MV-4-11 (cell line): Measurements from ENCODE around the gene MLLT3.

Experiments
- DNase-seq: peaks from one replicate; lab custom pipeline; 2025; lab: John Stamatoyannopoulos, UW

Gene MLLT3

DNA sequence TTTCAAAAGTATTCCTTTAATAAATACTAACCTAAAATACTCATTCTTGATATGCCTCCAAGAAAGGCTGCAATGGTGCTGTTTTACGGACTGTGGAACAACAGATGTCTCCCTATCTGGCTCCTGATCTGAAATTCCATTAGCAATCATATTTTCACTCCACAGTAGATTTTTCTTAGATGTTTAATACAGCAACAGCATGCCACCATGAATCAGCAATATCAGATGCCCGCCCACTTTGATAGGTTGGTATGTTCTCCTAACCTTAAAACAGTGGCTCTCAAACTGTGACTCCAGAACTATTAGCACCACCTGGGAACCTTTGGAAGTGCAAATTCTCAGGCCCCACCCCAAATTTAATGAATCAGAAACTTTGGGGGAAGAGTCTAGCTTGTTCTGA, 110.2 kb downstream of the MLLT3 start:
- DNase-seq, result no peak

GRCh38 chr9:20511686-20512085, 110.6 kb downstream of the MLLT3 start:
- DNase-seq, result no peak

DNA sequence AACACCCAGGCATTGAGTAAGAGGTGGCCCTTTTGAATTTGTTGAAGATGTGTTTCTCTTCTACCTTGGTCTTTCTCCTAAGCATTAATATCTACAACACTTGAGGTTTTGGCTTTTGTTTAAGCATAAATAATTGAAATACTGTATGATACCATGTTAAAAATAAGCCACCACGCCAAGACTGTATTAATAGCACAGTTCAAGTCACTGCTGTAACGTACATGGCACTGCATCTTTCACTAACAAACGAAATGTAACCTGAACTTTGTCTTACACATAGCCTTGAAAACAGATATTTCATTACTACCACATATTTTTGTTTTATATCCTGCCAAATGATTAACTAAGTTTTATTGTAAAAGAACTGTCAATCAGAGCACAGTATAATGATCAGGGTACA, 112.8 kb downstream of the MLLT3 start:
- DNase-seq, result no peak

DNA sequence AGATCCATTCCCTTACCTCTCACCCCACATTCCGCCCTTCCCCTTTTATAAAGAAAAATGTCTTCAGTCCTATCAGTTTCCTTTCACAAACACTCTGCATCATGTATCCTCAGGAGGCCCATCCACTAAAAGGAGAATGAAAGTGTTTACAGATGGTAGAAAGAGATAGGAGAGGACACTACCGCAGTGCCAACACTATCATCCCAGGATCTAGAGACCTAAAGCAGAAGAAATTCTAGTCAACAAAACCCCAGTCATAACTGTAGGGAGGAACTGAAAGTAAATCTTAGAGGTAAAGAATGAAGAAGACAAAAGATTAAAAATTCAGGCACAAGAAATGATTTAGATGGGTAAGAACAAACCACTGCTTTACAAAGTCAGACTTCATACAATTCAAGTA, 114.1 kb downstream of the MLLT3 start:
- peak; percentile 5 for DNase-seq

DNA sequence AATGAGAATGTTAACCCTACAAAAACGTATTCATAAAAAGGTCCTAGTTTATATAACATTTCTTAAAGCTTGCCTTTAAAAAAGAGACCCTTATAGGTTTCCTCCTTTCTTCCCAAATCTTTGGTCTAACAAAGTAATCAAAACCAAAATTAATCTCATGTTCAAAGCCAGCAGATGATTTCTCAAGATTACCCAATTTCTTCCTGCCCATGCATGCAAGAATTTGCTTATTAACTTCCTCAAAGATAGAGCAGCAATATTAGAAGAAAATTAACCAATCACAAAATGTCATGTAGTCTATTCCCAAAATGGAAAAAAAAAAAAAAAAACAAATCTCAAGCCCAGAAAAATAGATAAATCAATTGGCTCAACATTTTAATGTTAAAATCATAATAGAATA, 114.9 kb downstream of the MLLT3 start:
- no peak for DNase-seq

DNA sequence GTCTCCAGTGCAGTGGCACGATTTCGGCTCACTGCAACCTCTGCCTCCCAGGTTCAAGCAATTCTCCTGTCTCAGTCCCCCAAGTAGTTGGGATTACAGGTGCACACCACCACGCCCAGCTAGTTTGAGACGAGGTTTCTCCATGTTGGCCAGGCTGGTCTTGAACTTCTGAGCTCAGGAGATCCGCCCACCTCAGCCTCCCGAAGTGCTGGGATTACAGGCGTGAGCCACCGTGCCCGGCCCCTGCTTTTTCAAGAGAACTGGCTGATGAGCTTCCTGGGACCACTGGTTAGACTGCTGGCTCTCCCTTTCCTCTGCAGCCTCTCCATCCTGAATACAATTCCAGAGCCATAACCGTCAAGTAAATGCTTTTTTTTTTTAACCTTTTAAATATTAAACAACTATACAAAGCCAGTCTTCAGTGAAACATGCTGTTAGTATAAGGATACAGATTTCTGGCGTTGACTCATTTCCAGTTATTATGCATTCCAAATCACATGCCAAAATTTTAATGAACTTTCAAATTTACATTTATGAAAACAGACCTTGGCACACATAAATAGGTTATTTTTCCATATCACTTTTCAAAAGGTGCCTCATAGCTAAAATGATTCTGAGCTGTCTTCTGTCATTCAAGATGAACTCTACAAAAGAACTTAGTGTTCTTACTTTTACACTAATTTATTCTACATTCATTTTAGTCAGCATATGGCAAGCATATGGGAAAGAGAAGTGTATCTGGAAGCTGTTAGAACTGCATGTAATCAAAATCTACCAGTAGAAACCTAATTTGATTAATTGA, 116.0 kb downstream of the MLLT3 start:
- no peak for DNase-seq

- no peak for DNase-seq
These were observed 116.7 kb downstream of the MLLT3 start for GRCh38 chr9:20505574-20505973.

- DNase-seq, result no peak
These were observed 117.4 kb downstream of the MLLT3 start for GRCh38 chr9:20504930-20505329.

DNA sequence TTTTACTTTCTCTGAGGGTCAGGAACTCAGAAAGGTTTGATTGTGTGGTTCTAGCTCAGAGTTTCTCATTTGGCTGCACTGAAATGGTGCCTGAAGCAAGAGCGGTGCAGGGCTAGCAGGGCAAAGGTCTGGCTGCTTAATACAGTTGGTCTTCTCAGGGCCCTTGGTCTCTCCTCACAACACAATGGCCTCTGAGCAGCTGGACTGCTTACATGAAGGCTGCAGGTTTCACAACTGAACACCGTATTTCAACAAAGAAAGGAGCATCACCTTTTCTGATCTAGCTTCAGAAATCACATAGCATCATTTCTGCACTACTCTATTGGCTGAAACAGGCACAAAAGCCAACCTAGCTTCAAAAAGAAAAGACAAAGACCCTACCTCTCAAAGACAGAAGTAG, 122.2 kb downstream of the MLLT3 start:
- DNase-seq, result no peak

DNA sequence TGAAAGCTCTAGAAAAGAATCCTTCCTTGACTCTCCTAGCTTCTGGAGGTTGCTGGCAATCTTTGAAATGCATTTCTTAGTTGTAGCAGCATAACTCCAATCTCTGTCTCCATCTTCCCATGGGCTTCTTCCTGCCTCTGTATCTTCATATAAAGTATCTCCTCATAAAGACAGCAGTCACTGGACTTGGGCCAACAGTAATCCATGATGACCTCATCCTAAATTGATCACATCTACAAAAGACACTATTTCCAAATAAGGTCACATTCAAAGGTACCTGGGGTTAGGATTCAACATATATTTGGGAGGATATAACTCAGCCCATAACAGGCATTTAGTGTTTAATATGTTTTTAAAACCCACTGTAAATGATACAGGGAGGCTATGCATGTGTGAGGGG, 123.3 kb downstream of the MLLT3 start:
- DNase-seq, result no peak

DNA sequence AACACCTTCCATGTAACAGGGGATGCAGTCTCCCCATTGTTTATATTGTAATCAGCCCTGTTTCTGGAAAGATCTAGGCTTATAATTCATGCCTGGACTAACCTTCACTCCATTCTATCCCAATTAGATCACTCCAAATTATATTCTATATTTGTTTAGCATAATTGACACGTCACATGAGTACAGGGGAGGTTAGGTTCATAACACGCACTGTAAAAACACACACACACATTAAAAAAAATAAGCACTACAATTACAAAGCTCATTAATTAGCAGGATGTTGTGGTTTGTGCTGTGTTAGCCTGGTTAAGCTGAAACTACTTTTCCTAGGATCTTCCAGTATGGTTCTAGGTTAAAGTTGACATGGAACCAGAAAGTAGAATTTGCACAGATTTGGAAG, 126.0 kb downstream of the MLLT3 start:
- no peak for DNase-seq

DNA sequence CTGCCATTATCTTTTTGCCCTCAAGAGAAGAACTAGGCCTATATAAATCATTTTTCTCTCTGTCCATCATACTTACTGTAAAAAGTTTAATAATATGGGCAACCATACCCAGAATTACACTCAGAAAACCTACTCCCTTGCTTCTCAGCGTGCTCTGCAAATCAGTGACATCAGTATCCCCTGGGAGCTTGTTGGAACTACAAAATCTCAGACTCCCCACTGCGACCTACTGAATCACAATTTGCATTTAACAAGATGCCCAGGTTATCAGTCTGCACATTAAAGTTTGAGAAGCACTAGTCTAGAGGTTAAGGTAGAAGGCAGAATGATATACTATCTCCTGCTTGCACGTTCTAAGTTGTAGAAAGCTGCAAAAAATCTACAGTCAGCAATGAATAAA, 127.2 kb downstream of the MLLT3 start:
- DNase-seq, result no peak

DNA sequence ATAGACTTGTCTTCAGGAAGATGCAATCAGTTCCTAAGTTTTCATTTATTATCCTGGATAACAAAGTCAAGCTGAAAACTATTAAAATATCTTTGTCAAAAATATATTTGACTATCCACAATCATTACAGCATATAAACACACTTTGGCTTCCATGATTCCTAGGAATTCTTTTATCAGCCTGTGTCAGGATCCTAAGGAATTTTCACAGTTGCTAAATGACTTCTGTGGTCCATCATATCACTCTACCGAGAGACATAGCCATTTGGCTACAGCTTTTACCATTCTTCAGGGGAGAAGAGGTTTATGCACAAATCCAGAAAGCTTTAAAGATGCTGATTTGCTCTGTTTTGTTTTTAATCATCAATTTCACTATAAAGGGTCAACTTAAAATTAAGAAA, 128.3 kb downstream of the MLLT3 start:
- no peak for DNase-seq

DNA sequence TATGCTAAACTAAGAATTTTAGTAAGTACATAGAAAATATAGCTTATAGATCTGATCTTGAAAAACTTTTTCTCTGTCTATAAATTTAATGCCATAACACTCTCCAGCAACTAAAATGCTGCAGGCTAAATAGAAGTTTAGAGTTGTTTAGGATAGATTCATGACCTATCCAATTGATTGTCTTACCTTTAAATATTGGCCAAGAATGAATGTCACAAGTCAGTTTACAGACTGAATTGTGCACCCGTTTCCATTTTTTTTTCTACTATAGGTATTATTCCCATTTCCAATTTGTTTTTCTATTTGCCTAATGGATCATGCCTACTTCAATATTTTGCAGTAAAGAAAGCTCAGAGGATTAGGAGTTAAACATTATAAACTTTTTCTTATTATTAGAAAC, 129.5 kb downstream of the MLLT3 start:
- DNase-seq, result no peak

DNA sequence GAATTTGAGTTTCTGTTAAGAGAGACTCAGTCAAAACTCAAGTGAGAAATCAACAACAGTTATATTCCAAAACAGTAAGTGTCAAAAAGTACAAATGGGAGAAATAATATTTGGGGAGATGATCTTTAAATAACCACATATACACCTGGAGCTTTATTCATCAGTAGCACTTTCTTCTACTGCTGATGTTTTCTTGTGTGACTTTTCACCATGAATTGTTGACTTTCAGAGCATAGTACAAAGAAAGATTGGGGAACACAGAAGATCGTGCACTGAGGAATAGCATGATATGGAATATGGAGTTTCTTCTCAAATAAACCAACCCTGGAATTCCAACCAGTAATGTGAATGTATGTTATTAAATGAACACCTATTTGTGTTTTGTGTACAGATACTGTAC, 130.7 kb downstream of the MLLT3 start:
- DNase-seq, result no peak

GRCh38 chr9:20490246-20490834, 132.0 kb downstream of the MLLT3 start:
- DNase-seq, result no peak

DNA sequence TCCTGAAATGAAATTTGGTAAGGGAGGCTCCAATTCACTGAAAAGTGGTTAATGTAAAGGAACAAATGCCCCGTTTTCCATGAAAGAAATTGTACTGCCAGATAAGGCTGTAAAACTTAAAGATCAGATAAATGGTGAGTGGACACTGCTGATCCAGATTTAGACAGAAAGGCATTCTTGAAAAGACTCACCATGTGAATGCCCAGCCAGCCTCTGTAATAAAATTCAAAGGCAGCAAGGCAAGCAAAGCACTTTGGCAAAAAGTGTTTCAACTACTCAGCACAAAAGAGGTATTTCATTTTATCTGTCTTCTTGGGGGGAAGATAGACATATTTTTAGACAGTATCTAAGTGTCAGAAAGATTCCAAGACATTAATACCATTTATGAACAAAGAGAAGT, 133.6 kb downstream of the MLLT3 start:
- no peak for DNase-seq

DNA sequence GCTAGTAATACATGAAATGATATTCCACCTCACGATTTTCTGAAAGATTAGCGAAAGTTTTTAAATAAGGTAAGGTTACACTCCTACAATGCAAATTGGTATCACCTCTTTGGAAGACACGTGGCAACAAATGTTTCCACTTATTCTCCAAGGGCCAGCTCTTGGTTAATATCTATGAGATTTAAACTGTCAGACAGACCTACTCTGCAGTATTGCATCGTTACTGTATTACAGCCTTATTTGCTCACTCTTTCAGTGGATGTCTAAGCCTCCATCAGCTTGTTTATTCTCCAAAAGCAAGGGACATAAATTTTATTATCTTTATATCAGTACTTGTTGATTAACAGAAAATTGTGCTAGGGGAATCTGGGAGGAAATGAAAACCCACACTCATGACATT, 135.7 kb downstream of the MLLT3 start:
- DNase-seq, result no peak

DNA sequence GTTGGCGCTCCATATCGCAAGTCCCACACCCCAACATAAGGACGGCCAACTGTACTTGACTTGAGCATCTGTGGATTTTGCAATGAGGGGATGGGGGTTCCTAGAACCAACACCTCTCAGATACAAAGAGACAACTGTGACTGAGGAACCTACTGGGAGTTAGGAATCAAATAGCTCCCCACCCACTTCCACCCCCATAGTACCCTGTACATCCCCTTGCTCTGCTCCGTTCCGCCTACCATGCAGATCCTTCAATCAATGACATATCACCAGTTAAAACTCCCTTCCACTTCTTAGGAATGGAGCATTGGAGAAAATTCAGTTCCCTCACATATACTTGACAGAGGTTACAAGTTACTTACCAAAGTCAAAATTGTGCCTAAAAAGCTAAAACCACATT, 140.9 kb downstream of the MLLT3 start:
- no peak for DNase-seq

- DNase-seq, result no peak
These were observed 142.1 kb downstream of the MLLT3 start for GRCh38 chr9:20480249-20480648.

DNA sequence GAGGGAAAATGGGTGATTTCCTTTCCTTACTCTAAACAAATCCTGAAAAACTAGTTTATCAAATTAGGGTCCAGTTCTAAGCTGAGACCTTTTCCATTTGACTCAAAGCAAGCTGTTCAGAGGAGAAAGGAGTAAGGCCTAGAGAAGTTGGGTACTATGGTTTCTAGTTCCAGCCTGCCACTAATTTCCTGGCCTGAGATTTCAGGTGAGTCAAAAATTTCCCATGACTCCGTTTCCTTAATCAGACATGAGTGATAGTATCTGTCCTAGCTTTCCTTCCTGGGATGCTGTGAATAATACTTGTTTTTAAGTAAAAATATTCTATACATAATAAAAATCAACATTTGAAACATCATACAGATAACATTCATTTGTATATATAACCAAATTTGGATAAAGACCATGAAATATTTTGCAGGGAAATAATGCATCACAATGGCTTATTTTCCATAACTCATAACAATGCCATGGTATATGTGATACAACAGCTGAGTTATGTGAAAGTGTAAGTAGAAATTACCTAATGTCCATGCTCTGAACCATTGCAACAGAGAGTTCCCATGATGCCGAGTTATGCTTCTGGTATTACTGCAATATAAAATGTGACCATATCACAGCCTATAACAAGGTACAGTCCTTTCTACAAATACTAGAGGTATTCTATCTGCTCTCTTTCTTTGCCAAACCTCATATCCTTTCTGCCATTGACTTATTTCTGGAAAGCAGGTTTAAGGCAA, 142.7 kb downstream of the MLLT3 start:
- no peak for DNase-seq

- no peak for DNase-seq
These were observed 143.5 kb downstream of the MLLT3 start for GRCh38 chr9:20478786-20479185.

DNA sequence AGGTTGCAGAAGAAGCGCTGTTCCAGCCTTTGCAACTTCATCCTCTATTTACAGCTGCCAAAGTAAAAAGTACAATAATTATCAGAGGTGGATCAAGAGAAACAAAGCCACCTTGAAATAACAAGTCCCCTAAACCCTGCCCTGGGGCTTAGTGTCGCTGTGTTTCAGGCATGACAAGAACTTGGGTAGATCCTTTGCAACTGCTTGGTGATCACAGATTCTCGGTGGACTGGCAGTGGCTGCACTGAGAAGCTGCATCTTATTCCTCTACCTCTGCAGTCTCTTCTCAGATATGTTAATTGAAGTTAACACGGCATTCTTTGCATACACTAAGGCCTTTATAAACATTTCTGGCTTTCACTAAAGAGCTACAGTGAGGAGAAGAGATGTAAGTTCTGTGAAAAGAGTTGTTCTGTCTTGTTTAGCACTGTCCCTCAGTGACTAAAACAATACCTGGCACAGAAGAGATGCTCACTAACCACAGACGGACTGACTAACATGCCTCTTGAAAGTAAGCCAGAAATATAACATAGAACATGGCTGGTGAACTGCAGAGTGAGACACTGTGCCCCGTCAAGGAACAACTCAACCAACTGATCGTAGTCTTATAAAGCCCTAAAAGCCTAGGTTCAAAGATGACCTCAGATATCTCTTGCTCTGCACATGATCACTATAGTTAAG, 144.2 kb downstream of the MLLT3 start:
- no peak for DNase-seq
